ENCODE measurements around the gene FGF3.

FGF3 gene

GRCh38 chr11:69818603-69819441 lies at the start of gene FGF3:
Gene FGF3 (minus strand): TSS chr11:69819416. CDS start chr11:69818933, 483 bp downstream.
- DNase-seq (ENCODE audit: low spot score): no peak

GRCh38 chr11:69868871-69869270 lies 49.7 kb upstream of the FGF3 start:
- no peak for DNase-seq (ENCODE audit: low spot score)

DNA sequence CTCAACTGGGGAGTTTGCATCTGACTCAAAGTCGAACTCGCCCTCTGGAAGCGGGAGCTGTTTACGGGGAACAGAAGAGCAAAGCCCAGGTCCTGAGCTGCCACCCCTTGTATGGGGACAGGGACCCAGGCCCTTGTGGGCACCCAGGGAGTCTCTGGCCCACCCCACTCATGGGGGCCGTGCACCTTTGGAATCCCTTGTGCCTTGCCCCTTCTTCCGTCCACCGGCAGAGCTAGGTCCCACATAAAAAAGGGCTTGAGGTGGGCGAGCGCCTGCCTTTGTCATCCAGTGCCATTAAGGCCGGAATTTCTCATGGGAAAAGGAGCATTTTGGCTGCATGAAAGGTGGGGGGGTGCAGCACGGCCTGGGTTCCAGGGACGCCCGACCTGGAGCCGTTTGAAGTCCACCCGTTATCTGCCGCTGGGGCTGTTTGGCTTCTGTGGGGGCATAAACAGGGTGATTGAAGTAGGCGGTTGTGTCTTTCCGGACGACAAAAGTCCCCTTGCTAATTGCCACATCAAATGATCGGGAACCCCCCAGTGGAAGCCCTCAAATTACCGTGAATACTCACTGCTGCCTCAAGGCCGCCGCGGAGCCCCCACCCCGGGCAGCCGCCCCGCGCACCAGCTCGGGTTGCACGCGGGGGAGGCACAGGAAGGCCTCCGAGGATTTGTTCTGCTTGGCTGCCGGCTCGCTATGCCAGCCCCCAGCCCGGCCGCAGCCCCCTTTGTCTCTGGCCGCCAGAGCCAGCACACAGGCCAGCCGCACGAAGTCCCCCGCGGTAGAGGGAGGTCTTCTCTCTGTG lies 49.0 kb upstream of the FGF3 start:
- DNase-seq (ENCODE audit: low spot score): no peak

GRCh38 chr11:69867076-69868005 lies 48.1 kb upstream of the FGF3 start:
- DNase-seq (ENCODE audit: low spot score): peak; percentile 10

DNA sequence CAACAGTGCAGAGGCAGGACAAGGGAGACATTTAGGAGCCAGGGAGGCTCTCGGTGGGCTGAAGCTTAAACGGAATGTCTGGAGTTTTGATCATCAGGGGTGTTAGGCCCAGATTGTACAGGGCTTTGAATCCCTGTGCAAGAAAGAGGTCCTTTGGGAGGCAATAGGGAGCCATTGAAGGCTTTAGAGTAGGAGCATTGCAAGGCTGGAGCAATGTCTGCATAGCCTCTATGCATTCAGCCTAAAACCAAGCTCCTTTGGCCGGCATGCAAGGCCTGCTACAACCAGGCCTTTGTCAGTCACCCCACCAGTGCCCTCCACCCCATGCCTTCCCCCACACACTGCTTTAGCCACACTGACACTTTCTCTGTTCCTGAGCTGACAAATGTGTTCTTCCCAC lies 47.4 kb upstream of the FGF3 start:
- DNase-seq (ENCODE audit: low spot score): no peak

DNA sequence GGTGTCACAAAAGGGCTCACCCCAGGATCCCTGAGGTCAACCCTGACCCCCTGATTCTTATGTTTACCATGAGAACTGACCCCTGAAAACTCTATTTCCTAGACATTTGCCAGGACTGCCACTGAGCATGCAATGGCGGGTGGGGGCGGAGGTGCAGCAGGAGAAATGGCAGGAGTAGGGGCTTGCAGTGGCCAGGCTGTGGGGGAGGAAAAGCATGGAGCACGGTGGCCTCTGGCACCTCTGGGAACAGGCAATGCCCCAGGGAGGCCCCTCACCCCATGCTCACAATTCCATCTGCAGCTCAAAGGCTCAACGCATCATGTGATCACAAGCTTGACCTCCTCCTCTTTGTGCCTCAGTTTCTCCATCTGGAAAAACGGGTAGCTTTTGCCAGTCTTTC lies 46.5 kb upstream of the FGF3 start:
- DNase-seq (ENCODE audit: low spot score): no peak

DNA sequence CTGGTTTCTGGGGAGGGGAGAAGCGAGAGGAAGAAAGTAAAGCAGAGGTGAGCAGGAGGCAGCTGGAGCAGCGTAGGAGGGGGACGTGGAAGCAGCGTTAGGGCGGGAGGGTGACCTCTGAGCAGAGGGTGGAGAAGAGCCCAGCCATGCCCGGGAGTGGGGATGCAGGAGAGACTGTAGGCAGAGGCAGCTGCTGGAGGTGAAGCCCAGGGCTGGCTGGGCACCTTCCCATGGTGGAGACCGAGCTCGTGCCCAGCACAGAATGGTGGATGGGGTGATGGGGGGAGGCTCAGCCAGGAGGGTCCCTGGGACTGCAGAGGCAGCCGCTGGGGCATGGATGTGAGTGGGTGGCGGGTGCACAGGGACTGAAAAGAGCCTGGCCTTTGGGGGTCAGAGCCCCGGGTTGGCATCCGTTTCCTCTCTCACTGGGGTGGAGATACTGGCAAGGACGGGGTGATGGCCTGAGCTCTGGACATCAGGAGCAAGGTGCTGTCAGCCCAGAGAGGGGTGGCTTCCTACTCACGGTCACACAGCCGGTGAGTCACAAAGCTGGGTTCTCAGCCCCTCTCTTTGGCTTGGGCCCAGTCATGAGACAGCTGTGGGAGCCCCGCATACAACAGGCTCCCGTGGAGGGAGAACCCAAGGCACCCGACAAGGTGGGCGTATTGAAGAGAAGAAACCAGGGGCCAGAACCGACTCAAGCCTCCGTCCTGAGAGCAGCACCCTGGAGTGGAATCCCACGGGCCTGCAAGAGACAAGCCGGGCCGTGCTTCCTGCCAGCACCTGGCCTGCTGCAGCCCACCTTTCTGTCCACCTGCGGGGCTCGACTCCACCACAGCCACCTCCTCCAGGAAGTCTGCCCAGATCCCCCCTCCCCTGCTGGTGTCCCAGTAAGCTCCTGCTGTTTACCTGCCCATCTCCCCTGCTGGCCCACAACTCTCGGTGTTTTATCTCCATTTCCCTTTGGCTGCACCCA lies 45.8 kb upstream of the FGF3 start:
- no peak for DNase-seq (ENCODE audit: low spot score)

GRCh38 chr11:69863544-69864200 lies 44.5 kb upstream of the FGF3 start:
- no peak for DNase-seq (ENCODE audit: low spot score)

DNA sequence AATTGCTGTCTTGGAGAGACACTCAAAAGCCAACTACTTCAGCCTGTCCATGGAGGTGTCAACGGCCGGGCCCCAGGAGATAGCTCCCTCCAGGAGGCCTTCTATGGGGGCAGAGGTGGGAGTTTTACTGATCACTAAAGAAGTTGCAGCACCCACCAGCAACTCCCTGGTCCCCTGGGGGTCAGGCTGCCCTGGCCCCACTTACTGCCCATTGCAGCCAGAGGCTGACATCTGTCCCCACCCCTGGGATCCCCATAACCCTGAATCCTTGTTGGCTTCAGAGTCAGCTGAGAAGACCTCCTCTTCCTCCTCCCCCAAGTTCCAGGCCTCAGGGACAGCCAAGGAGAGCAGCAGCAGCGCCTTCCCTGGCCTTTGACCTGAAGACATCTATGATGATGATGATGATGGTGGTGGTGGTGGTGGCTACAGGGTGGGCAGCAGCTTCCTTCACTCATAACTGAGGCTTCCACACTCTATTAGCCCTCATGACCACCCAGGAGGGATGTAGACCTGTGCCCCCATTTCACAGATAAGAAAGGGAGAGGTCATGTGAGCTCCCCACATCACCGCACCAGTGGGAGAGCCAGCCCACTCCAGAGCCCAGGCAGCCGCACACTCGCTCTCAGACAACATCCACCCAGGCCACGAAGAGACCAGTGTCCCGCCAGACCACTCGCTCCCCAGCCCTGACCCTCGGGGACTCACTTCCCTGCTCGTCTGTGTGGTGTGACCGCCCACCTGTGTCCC lies 43.8 kb upstream of the FGF3 start:
- DNase-seq (ENCODE audit: low spot score): no peak

DNA sequence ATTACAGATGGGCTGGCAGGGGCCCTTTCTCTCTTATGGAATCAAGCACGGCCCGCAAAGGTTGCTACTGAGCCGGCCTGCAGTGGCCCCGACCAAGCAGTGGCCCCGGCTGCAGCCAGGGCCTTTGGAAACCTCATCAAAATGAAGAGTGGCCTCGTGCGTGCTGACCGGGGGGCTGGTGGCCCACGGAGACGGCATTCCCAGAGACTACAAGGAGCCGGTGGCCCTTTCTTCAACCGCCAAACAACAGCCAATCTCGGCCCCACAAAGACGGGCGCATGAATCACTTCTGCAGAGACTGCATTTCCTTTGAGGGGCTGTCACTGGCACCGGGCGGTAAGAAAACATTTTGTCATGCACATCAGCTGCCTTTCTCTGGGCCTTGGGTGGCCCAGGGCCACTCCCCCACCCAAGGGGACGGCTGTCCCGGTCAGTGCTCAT lies 43.1 kb upstream of the FGF3 start:
- DNase-seq (ENCODE audit: low spot score): no peak

- DNase-seq (ENCODE audit: low spot score): no peak
Observed at GRCh38 chr11:69861901-69862300, 42.7 kb upstream of the FGF3 start.

DNA sequence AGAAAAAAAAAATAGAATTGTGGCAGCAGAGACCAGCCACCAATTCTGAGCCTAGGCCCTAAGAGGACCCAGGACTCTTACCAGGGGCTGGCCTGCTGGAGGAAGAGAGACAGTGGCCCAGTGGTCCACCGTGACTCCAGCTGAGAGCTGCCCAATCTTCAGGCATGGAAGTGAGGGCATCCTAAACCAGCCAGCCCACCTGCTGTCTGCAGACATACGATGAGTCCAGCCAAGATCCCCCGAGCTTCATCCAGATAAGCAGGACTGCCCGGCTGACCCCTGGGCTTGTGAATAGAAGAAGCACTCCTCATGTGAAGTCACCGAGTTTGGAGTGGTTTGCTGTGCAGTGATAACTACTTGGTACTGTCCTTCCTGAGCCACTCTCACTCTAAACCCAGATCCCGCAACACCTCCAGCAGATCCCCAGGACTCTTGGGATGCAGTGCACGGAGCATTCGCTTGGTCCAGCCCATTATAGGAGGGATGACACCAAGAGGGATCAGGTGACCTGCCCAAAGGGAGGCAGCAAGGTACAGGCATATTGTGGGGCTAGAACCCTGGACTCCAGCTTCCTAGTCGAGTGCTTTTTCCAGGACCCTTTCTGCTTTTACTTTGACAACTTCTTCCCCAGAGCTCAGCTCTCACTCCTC lies 41.7 kb upstream of the FGF3 start:
- DNase-seq (ENCODE audit: low spot score): no peak

DNA sequence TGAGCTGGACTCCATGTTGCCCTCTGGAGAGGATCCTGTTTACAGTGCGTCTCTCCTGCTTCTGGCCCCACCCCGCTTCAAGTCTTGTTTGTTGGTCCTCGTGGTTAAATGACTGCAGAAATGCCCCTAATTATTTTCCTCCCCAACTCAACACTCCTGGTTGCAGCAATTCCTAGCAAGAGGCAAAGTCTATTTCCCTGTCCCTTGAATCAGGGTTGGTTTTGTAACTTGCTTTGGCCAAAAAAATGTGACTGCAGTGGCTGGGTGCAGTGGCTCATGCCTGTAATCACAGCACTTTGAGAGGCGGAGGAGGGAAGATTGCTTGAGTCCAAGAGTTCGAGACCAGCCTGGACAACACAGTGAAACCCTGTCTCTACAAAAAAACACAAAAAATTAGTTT lies 41.0 kb upstream of the FGF3 start:
- no peak for DNase-seq (ENCODE audit: low spot score)

GRCh38 chr11:69859275-69859934 lies 40.2 kb upstream of the FGF3 start:
- no peak for DNase-seq (ENCODE audit: low spot score)

- no peak for DNase-seq (ENCODE audit: low spot score)
Observed at GRCh38 chr11:69855421-69855820, 36.2 kb upstream of the FGF3 start.

GRCh38 chr11:69854713-69855112 lies 35.5 kb upstream of the FGF3 start:
- DNase-seq (ENCODE audit: low spot score): no peak

DNA sequence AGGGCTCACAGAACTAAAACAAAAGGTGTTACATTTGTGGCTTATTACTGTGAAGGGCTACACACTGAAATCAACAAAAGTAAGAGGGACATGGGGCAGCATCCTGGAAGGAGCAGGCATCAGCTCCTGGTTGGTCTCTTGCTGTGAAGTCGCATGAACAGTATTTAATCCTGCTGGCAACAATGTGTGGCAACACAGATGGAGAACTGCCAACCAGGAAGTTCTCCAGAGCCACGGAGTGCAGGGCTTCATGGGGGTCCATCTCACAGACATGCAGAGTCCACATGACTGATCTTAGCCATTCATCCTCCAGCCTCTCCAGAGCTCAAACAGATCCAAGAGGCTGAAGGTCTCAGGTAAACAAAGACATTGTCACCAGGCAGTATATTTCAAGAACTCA lies 32.8 kb upstream of the FGF3 start:
- no peak for DNase-seq (ENCODE audit: low spot score)

DNA sequence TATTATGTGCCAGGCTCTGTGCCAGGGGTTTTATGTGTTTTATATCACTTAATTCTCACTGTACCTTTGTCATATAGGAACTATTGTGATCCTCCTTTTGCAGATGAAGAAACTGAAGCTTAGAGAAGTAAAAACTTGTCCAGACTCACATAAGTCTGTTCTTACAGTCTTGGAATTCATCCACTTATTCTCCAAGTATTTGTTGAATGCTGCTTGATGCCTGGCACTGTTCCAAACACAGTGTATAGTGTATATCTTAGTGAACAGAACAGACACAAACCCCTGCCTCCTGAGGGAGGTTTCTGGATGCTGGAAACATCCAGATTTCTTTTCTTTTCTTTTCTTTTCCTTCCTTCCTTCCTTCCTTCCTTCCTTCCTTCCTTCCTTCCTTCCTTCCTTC lies 29.0 kb upstream of the FGF3 start:
- DNase-seq (ENCODE audit: low spot score): no peak

DNA sequence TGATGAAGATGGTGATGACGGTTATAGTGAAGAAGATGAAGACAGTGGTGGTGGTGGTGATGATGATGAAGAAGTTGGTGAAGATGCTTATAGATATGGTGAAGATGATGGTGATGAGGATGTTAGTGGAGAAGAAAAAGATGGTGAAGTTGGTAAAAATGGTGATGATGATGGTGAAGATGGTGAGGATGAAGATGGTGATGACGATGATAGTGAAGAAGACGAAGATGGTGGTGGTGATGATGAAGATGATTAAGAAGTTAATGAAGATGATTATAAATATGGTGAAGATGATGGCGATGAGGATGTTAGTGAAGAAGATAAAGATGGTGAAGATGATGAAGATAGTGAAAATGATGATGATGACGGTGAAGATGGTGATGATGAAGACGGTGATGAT lies 25.2 kb upstream of the FGF3 start:
- no peak for DNase-seq (ENCODE audit: low spot score)
